ENCODE results near the gene TMEM132D. TPM values are rescaled to one million over a fixed set of nuclear protein-coding genes. Genes with fewer than 3 reads are reported as not detected.

Gene TMEM132D
- total and polyA plus RNA-seq, 2 donors (not counting 3 experiments of a cell fraction or from before 2014, with no cell fraction given), result not detected

GRCh38 chr12:129681151-129681550, 222.7 kb downstream of the TMEM132D start:
- no peak overlapping the region for H3K4me2 ChIP-seq (ENCODE audit: insufficient read depth, low read length)
- POLR2A ChIA-PET, result no interaction called here
- no peak for FAIRE-seq
- BruUV-seq (replicated peaks), result no TSS peak
- H3K27me3 ChIP-seq (ENCODE audit: control insufficient read depth in 2 of 2, insufficient read depth in 2 of 2, low read length in 2 of 2), result no peaks in the 10 kb centered on the region
- H3K9ac ChIP-seq (replicated peaks; ENCODE audit: extremely low read depth, insufficient read depth, low read length), result no peak overlapping the region
- no peaks in the 10 kb centered on the region for H4K20me1 ChIP-seq (replicated peaks; ENCODE audit: control insufficient read depth, extremely low read depth, insufficient read depth, low read length)
- H3K36me3 ChIP-seq (ENCODE audit: control insufficient read depth in 2 of 2, extremely low read depth in 1 of 2, insufficient read depth in 2 of 2, low read length in 2 of 2), result no peaks in the 10 kb centered on the region
- H3K9me1 ChIP-seq (replicated peaks; ENCODE audit: control insufficient read depth, extremely low read depth, insufficient read depth, low read length), result no peaks in the 10 kb centered on the region
- H3K9me3 ChIP-seq (replicated peaks; ENCODE audit: control insufficient read depth, insufficient read depth, low read length), result peaks cover 4% of the 10 kb centered on the region
- no peak overlapping the region for H2AFZ ChIP-seq (ENCODE audit: low read depth, low read length)
- H3K27ac ChIP-seq (ENCODE audit: insufficient read depth, low read depth, low read length), result no peak overlapping the region
- CTCF ChIA-PET, result no interaction called here
- dilution Hi-C loops (cut with MboI; ENCODE audit: extremely low pct_ligation_motif_present, low sequenced_read_pairs) (no loop called here), intact Hi-C loops (cut with micrococcal nuclease) (no loop called here)
- no peak overlapping the region for H3K4me3 ChIP-seq (replicated peaks in 1 of 3; ENCODE audit: insufficient read depth in 1 of 3, low read depth in 1 of 3, low read length in 3 of 3)
- no peak for TF ChIP-seq POLR2AphosphoS5 (IDR thresholded peaks at IDR 0.05; ENCODE audit: insufficient read depth, low read depth, low read length)
- no peak for TF ChIP-seq MAX (IDR thresholded peaks at IDR 0.05; ENCODE audit: insufficient read depth, insufficient read length)
- no peak for TF ChIP-seq CTCF (IDR thresholded peaks at IDR 0.05; ENCODE audit: extremely low read depth in 1 of 2, insufficient read depth in 1 of 2, low read depth in 1 of 2, low read length in 2 of 2)
- TF ChIP-seq JUN (IDR thresholded peaks at IDR 0.05; ENCODE audit: borderline replicate concordance, insufficient read depth, insufficient read length, low read depth), result no peak
- TF ChIP-seq MYC (IDR thresholded peaks at IDR 0.05; ENCODE audit: low read depth, low read length), result no peak
- TF ChIP-seq GATA2 (IDR thresholded peaks at IDR 0.05; ENCODE audit: insufficient read depth, insufficient read length, low read depth, low read length), result no peak
- TF ChIP-seq EZH2 (IDR thresholded peaks at IDR 0.05; ENCODE audit: borderline replicate concordance, low read depth, low read length, severe bottlenecking), result no peak
- TF ChIP-seq FOS (IDR thresholded peaks at IDR 0.05; ENCODE audit: borderline replicate concordance, insufficient read depth, low read length), result no peak
- no peak for TF ChIP-seq POLR2A (IDR thresholded peaks at IDR 0.05; ENCODE audit: low read depth, low read length)
- no peaks in the 10 kb centered on the region for H3K79me2 ChIP-seq (ENCODE audit: control insufficient read depth, insufficient read depth, low read length)
- DNase-seq (ENCODE audit: low read depth, low spot score), result no peak
- no peaks in the 10 kb centered on the region for H3K4me1 ChIP-seq (ENCODE audit: control insufficient read depth, extremely low read depth, insufficient read depth, low read length)
